NCI-H2227 (cell line): ENCODE data around the gene NT5DC4.
A peak's percentile ranks its signal among the peaks of the same experiment; 100 is the strongest.

Experiments
- DNase-seq: peaks from one replicate; lab custom pipeline; 2025; ENCODE audit not compliant: unreplicated experiment; lab: John Stamatoyannopoulos, UW

NT5DC4 gene

GRCh38 chr2:112752667-112753066 is 31.8 kb downstream of the NT5DC4 start:
- DNase-seq: no peak

- no peak for DNase-seq
Observed at GRCh38 chr2:112754564-112754963, 33.7 kb downstream of the NT5DC4 start.

DNA sequence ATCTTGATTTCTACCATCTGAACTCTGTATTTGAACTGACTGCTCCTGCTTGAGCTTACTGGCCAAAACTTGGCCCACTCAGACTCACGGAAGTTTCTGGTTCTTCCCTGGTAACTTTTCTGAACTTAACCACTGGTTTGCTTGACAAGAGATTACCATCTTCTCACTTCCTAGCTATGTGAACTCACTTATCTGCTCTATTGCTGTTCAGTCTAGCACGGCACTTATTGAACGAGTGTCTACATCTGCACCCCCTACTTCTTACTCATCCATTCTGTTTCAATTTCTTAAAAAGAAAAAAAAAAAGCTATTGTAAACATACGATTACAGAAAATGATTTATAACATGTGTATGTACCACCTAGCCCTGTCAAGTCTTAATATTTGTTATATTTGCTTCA is 34.6 kb downstream of the NT5DC4 start:
- no peak for DNase-seq

- no peak for DNase-seq
Observed at GRCh38 chr2:112756207-112756606, 35.4 kb downstream of the NT5DC4 start.

- no peak for DNase-seq
Observed at GRCh38 chr2:112757265-112757664, 36.4 kb downstream of the NT5DC4 start.

DNA sequence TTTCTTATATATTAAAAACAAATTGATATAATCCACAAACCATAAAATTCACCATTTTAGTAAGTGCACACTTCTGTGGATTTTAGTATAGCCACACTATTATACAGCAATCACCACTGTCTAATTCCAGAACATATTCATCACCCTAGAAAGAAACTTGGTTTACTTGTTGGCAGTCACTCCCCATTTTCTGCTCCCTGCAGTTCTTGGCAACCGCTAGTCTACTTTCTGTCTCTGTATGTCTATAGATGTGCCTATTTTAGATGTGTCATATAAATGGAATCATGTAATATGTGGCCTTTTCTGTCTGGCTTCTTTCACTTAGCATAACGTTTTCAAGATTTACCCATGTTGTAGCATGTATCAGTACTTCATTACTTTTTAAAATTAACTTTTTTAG is 37.9 kb downstream of the NT5DC4 start:
- no peak for DNase-seq

DNA sequence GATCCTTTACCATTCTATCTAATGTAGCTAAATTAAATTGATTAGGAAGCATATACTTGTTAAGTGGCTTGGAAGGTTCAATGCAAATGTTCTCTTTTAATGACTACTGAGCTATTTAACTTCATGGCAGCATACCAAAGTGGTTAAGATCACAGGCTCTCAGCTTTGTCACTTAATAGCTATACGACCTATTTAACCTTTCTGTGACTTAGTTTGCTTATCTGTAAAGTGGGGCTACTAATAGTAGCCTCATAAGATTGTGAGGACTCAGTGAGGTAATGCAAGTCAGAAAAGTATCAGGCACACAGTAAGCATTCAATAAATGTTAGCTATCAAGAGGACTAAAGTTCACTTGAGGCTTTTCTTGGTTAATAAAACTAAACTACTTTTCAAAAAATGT is 39.3 kb downstream of the NT5DC4 start:
- DNase-seq: no peak

DNA sequence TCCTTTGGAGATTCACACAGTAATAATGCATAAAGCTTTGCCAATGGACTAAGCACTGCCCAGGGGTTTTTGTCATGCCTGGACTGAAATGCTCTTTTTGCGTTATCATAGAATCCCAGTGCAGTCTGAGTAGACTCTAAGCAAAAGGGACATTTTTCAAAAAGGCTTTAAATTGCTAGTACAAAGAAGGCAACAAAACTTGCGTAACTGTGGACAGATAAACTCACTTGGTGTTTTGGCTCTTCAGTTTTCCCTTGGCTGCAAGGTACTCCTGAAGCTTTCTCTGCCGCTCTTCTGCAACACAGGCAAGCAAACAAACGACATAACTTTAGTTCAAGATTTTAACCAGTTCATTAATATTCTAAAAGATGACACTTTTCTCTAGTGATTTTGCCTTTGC is 41.5 kb downstream of the NT5DC4 start:
- no peak for DNase-seq

- DNase-seq: peak; percentile 99
Observed at GRCh38 chr2:112764071-112765044, 43.5 kb downstream of the NT5DC4 start, which contains the start of gene CKAP2L. TSS of gene CKAP2L (minus strand) at chr2:112764609. CDS start at chr2:112764598, 11 bp downstream.

GRCh38 chr2:112765251-112765650 is 44.4 kb downstream of the NT5DC4 start:
- no peak for DNase-seq

- DNase-seq: no peak
Observed at GRCh38 chr2:112767693-112768330, 47.0 kb downstream of the NT5DC4 start.

DNA sequence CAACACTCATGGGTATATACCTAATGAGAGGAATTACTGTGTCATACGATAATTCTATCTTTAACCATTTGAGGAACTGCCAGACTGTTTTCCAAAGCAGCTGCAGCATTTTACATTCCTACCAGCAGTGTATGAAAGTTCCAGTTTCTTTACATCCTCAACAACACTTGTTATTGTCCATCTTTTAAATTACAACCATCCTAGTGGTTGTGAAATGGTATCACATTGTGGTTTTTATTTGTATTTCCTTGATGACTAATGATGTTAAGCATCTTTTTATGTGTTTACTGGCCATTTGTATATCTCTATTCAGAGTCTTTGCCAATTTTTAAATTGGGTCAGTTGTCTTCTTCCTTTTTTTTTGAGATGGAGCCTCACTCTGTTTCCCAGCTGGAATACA is 47.6 kb downstream of the NT5DC4 start:
- DNase-seq: no peak

DNA sequence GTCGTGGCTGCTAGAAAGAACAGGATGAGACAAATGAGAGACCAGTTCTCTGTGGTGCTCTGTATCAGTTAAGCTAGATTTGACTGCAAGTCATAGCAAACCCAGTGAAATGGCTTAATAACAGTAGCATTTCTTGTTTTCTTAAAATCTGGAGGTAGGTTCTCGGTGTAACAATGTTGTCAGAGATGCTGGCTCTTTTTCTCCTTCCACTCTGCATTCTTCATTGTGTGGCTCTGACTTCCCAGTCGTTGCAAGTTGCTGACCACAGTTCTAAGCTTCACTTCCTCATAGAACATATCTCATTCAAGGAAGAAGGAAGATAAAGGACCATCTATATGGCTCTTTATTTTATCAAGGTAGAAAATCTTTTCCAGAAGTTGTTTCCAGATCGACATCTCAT is 51.5 kb downstream of the NT5DC4 start:
- DNase-seq: no peak

- no peak for DNase-seq
Observed at GRCh38 chr2:112772911-112773475, 52.2 kb downstream of the NT5DC4 start.

GRCh38 chr2:112773556-112773955 is 52.7 kb downstream of the NT5DC4 start:
- DNase-seq: no peak

- no peak for DNase-seq
Observed at GRCh38 chr2:112774536-112775285, 53.9 kb downstream of the NT5DC4 start.

- DNase-seq: no peak
Observed at GRCh38 chr2:112776113-112776512, 55.3 kb downstream of the NT5DC4 start.

DNA sequence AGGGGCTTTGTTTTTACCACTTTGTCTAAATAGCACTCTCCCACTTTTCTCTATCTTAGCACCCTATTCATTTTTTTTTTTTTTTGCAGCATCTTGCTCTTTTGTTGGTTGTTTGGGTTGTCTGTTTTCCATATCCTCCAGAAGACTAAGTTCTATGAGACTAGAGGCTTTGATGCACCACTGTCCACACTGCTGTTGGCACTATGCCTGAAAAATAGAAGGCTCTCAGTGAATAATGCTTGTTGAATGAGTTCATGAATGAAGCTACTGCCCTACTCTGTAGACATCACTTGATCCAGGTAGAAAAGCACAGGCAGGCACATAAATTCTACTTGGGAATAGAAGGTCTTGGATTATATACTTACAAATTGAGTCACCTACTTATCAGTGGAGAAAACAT is 56.2 kb downstream of the NT5DC4 start:
- DNase-seq: no peak

DNA sequence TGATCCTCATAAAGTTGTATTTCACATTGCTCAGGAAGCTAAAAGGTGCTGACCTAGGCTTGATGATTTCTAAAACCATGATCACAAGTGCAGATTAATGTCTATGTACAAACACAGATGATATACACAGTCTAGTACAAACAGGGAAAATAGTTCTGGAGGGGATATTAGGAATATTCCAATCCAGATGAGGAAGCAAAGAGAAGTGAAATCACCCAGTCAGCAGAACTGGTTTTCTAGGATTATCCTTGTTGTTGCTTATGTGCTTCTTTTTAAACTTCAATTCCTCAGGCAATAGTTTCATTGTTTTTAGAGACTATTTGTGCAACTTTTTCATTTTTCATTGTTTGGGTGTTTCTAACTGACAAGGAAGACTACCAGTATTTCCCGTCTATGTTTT is 58.8 kb downstream of the NT5DC4 start:
- no peak for DNase-seq

GRCh38 chr2:112782234-112782799 is 61.5 kb downstream of the NT5DC4 start:
- no peak for DNase-seq

- no peak for DNase-seq
Observed at GRCh38 chr2:112783187-112783714, 62.4 kb downstream of the NT5DC4 start.
